GM21423 (cell line): ENCODE results near the gene PRKCA.
"Not testable (repeated sequence)": the region's sequence is repeated elsewhere in the genome, so short reads cannot be mapped to it uniquely, and the experiment has no call there.

Source experiments
- ATAC-seq: cut with Tn5 transposase; IDR thresholded peaks from one replicate; pipeline ENCODE4 v1.9.1; 2021; ENCODE audit warnings: mild to moderate bottlenecking, moderate library complexity; ENCODE audit not compliant: unreplicated experiment

Gene PRKCA

GRCh38 chr17:66584927-66585326 is 282.5 kb downstream of the PRKCA start:
- no peak for ATAC-seq

DNA sequence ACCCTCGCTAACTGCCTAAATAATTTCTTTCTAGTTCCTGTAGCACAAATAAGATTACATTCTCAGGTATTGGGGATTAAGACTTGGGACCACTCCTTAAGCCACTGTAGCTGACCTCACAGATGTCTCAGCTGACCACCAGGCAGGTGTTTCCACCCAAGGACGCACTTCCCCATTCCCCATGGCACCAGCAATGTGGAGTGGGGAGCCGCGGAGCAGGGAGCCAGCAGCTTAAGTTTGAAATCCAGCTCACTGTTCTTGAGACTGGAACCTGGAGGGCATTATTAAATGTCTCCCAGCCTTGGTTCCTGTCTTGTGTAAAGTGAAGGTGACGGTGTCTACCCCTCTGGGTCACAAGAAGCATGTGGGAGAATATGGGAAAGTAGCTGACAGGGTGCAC is 283.1 kb downstream of the PRKCA start:
- ATAC-seq = no peak

GRCh38 chr17:66589892-66590291 is 287.5 kb downstream of the PRKCA start:
- no peak for ATAC-seq

DNA sequence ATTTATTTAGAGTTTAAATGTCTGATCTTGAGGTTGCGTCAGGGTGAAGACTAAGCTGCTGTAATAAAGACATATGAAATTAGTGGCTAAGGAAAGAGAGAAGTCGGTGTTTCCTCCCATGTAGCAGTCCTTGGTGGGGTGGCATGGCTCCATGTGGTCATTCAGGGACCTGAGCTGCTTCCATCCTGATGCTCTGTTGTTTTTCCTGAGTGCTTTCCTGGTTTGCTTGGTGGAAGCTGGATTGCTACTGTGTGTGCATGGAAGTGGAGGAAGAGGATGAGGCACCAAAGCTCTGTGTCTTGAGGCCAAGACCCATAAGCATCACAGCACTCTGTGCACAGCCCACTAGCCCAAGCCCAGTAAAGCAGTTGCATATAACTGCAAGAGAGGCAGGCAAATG is 290.7 kb downstream of the PRKCA start:
- no peak for ATAC-seq

- no peak for ATAC-seq
These were observed 293.5 kb downstream of the PRKCA start for GRCh38 chr17:66595893-66596292.

GRCh38 chr17:66602659-66603384 is 300.4 kb downstream of the PRKCA start:
- no peak for ATAC-seq

GRCh38 chr17:66604376-66604775 is 302.0 kb downstream of the PRKCA start:
- ATAC-seq = no peak

DNA sequence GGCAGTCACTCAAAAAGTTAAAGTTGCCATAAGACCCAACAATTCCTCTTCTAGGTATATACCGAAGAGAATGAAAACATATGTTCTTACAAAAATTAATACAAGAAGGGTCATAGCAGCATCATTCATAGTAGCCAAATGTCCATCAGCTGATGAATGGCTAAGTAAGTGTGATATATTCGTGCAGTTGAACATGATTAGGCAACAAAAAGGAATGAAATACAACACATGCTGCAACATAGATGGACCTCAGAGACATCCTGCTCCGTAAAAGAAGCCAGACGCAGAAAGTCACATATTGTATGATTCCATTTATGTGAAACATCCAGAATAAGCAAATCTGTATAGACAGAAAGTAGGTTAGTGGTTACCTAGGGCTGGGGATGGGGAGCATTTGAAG is 303.1 kb downstream of the PRKCA start:
- ATAC-seq = no peak

GRCh38 chr17:66610361-66611133 is 308.1 kb downstream of the PRKCA start:
- no peak for ATAC-seq

DNA sequence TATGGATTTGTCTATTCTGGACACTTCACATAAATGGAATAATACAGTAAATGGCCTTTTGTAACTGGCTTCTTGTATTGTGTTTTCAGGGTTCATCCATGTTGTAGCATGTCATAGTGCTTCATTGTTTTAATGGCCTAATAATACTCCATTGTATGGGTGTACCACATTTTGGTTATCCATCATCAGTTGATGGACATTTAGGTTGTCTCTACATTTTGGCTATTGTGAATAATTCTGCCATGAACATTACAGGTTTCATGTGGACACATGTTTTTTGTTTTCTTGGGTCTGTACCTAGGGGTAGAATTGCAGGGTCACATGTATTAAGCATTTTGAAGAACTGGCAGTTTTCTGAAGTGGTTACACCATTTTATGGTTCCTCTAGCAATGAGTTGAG is 309.0 kb downstream of the PRKCA start:
- no peak for ATAC-seq

DNA sequence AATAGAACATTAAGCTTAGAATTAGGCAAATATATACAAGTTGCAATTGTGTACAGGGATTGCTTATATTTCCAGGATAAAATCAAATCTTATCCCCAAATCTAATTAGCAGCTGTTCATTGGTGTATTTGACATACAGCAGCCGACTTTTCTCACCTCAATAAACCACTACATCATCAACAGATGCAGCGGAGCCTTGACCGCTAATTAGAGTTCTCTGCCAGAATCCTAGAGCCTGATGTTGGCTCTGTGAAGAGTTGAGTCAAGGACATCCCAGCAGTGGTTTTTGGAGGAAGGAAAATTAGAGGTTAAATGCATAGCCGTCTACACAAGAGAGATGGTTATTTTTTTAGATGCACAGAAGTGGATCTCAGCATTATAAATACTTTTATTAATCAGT is 310.6 kb downstream of the PRKCA start:
- ATAC-seq = no peak

DNA sequence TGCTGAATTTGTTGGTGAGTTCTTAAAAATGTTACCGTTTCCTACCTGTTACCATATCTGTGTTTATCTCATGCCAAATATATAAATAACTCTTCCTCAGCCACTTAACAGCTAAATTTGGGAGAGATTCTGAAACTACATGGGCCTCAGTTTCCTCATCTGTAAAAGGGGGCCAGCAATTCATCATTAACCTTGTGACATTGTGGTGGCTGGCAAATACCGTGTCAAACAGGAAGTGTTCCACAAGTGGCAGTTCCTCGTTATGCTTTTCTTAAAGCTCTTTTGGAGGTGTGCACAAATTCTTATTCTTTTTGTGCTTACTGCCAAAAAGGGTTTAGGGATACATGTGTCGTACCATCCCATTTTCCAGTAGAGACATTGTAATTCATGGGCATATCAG is 312.1 kb downstream of the PRKCA start:
- no peak for ATAC-seq

- no peak for ATAC-seq
These were observed 316.8 kb downstream of the PRKCA start for GRCh38 chr17:66619206-66619605.

DNA sequence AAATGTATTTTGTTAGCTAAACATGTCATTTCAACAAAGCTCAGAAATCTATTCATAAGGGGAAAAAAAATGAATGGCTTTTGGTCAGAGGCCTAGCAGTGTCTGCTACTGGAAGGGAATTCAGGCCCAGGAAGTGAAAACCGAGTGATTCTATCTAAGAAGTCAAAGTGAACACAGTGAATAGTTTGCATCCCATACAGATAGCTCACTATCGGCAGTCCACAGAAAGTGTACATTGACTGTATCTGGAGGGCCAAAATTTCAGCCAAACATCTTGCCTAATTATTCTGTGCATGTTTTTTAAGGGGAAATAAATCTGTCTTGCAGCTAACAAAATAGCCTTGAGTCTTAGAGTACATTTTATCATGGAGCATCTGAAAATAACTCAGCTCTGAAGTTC is 318.1 kb downstream of the PRKCA start:
- ATAC-seq = no peak

DNA sequence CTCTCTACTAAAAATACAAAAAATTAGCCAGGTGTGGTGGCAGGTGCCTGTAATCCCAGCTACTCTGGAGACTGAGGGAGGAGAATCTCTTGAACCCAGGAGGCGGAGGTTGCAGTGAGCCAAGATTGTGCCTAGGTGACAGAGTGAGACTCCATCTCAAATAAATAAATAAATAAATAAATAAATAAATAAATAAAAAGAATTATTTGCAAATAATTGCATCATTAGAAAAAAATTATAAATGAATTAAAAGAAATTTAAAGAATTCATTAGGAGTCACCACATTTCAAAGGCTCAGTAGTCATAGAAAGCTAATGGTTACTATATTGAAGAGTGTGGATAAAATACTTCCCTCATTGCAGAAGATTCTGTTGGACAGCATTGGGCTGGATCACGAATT is 322.2 kb downstream of the PRKCA start:
- not testable (repeated sequence) for ATAC-seq

DNA sequence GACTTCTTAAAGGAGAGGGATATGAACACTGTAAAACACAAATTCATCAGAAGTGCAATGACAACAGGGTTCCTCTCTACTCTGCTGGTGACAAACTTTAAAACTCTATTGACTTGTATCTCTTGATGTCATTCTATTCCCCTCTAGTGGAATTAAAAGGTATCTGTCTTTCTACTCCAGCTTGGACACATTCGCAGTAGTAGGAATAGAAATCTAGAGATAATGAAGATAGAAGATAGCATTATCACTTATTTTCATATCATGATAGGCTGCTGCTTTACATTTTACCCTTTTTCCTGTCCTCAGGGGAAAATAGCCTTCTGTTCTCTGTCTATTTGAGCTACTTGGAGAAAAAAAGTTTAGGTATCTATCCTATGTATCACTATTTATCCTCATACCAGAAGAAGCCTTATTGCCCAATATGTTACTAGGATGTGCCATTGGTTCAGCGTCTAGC is 322.9 kb downstream of the PRKCA start:
- ATAC-seq = no peak

- no peak for ATAC-seq
These were observed 325.6 kb downstream of the PRKCA start for GRCh38 chr17:66627985-66628384.

DNA sequence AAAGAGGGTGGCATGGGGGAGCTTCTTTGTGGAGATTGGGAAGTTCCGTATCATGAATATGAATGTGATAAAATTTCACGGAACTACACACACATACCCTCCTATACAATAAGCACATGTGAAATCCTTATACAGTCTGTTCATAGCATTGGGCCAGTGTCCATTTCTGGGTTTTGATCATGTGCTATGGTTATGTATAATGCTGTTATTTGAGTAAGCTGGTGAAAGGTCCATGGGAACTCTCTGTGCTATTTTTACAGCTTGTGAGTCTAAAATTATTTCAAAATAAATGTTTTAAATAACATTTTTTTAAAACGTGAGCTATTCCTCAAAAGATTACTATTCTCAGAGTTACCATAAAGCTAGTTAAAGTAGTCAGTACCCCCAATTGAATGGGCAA is 327.3 kb downstream of the PRKCA start:
- ATAC-seq = no peak

DNA sequence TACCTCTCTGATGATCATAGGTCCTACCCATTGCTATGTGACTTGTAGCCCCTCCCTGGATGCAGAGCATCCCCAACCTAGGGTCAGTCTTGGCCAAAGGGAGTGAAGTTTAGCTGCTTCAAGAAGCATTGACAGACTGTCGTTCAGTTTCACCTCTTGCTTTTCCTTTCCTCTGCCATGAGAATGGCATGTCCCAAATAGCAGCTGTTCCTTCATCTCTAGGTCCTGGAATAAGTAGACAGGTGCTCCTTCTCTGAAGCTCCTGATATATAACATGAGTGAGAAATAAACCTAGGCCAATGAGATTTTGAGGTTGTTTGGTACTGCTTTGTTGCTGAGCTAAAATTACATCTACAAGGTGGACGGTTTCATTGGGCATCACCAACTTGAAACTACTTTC is 328.0 kb downstream of the PRKCA start:
- no peak for ATAC-seq

DNA sequence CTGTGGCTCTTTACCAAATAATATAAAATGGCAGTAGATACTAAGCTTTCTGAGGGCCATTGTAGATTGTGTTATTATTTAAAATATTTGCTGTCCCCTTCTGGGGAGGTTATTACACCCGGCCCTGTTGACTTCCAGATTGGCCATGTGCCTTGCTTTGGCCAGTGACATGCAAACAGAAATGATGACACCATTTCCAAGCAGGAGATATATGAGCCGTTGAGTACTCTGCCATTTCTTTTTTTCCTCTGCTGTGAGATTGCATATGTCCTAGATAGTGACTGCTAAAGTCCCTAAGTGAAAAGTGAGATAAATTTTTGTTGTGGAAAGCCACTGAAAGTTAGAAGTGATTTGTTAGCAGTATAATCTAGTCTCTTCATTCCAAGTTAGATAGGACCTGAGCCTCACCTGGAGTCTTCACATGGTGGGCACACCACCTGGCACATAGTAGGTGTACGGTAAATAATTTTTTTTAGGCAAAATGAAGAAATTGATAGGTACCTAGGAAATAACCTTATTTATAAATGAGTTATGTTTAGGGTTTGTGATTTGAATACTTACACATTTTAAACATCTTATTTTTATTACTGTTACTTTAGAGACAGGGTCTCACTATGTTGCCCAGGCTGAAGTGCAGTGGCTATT is 328.5 kb downstream of the PRKCA start:
- no peak for ATAC-seq

- no peak for ATAC-seq
These were observed 330.3 kb downstream of the PRKCA start for GRCh38 chr17:66632731-66633130.
